Measurements from ENCODE around the gene C1R.

The C1R gene

GRCh38 chr12:7096006-7096932 lies 4.0 kb upstream of the C1R start:
- DNase-seq = no peak

- DNase-seq = no peak
Observed at GRCh38 chr12:7093892-7094291, 1.6 kb upstream of the C1R start.

- DNase-seq = no peak
Observed at GRCh38 chr12:7093486-7093885, 1.2 kb upstream of the C1R start.

GRCh38 chr12:7092986-7093460 lies 778 bp upstream of the C1R start:
- DNase-seq = no peak

DNA sequence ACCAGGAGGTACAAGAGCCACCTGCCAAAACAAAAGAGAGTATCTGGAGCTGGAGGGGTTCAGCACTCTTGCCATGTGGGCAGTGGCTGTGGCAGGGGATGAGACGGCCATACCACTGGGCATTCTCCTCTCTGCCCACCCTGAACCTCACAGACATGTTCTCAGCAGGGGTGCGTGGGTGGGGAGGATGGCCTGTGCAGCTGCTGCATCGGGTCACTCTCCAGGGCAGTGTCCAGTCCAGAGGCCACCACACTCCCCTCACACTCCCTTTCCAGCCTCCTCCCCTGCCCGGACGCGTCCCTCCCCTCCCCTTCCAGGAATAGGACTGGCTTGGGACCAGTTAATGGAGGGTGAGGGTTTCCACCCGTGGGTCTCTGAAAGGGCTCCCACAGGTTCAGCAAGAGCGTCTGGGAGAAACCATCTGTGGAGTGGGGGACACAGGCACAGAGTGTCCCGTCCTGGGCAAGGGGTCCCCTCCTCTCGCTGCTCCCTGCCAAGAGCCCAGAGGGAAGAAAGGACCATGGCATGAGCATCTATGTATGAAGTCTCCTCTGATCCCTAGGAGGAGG lies 501 bp downstream of the C1R start:
- DNase-seq = no peak

DNA sequence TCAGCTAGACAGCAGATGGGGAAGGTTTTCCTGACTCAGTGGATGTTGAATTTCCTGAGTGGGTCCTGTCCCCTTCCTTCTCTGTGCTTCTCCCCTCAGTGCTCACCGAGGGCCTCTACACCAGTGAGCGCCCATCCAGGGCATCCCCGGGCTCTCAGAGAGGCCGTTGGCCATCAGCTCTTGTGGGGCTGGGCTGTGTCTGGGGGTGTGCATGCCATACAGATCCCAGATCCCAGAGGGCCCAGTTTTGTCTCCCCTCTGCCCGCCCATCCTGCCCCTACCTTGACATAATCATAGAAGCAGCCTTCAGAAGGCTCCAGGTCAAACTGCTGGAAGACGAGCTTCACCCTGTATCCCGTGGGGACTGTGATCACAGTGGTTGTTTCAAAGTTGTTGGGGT lies 1.1 kb downstream of the C1R start:
- no peak for DNase-seq

DNA sequence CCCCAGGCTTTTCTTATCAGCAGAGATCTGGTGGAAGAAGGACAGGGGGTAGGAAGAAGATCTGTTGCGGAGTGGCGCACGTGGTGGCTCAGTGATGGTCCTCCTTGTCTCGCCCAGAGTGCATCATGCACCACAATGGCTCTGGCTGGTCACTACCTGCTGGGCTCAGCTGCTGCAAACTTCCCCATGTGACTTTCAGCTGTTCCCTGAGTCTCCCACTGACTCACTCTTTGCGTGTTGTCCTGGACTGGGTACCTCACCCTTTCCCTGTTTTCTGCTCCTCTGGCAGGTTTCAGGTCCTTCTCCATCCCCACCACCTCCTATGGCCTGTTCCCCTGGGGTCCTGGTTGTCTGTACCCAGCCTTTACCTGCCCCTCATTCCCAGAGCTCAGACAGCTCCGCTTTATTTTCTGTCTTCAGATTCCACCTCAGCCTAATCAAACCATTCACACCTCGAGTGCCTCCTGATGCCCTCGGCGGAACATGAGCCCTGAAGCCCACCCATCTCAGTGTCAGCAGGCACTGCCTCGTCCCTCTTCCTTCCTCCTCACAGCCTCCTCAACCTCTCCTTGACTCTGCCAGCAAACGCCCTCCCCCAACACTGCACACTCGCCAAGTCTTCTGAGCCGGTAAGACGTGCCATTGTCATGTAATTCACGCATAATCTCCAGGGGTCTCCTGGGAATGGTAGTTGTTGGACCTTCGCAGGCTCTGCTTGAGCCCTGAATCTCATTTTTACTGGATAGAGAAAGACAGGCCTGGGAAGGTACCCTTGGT lies 1.8 kb downstream of the C1R start:
- no peak for DNase-seq

DNA sequence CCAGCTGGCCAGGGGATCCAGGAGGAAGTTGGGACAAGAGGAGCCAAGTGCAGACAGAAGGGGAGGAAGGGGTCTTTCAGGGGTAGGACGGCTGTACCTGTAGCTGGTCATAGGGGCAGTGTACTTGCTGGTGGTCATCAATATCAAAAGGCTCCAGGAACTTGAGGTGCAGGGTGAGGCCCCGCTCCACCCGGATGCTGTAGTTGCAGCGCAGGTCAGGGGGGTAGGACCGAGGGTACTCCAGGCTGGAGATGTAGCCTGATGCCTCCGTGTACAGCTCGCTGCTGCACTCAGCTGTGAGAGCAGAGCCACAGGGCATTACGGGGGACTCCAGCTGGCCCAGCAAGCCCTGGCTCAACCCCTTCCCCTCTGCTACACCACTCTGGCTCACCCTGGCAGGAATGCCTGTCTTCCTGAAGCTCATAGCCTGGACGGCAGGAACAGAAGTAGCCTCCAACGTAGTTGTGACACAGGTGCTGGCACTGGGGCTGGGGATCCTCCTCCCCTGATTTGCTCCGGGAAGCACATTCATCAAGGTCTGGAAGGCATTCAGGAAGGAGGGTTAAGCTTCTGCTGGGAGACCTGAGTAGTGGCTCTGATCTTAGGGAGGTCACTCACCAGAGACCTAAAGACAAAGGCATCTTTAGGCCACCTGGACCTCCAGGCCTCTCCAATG lies 2.9 kb downstream of the C1R start:
- no peak for DNase-seq

DNA sequence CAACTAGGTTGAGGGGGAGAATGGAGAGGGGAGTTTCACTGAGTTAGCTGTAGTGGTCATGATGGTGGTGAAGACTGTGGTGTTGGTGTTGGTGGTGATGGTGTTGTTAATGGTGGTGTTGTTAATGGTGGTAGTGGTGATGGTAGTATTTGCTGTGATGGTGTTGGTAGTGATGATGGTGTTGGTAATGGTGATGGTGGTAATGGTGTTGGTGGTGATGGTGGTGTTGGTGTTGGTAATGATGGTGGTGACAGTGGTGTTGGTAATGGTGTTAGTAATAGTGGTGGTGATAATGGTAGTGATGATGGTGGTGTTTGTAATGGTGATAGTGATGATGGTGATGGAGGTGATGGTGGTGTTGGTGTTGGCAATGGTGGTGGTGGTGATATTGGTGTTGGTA lies 9.1 kb downstream of the C1R start:
- no peak for DNase-seq

DNA sequence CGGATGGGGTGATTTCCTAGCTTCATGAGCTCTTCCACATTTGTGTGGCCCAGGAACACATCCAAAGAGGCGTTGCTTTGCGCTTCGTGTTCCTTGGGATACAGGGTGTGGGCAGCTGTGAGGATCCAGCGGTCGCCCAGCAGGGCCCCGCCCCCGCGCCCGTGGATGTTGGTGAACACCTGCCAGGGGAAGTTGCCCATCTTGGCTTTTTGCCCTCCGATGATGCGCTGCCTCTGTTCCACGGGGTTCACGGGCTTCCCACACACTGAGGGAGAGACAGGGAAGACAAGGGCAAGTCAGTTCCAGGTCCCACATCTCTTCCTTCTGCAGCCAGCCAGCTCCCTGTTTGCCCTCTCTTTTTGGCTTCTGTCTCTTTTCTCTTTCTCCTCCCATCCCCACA lies 11.2 kb downstream of the C1R start:
- DNase-seq = no peak

DNA sequence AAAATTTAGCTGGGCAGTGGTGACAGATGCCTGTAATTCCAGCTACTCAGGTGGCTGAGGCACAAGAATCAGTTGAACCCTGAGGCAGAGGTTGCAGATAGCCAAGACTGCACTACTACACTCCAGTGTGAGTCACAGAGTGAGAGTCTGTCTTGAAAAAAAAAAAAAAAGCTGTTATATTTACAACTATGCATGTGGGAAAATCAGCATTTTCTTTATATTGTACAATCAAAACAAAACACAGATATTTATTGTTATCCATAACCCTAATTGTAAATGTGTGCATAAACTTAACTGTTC lies 12.5 kb downstream of the C1R start:
- no peak for DNase-seq

DNA sequence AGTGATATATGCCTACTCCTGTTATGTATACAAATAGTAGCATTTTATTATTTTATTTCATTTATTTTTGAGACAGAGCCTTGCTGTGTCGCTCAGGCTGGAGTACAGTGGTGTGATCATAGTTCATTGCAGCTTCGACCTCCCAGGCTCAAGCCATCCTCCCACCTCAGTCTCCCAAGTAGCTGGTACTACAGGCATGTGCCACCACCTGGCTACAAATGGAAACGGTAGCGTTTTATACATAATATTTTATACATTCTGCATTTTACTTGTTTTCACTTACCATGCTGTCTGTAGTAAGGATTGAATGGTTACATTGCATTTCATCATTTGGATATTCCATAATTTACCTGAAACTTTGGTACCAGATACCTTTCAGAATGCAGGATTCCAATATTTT lies 14.1 kb downstream of the C1R start:
- no peak for DNase-seq

- no peak for DNase-seq
Observed at GRCh38 chr12:7076493-7076892, 15.8 kb downstream of the C1R start.

GRCh38 chr12:7075939-7076338 lies 16.3 kb downstream of the C1R start:
- DNase-seq = no peak

- DNase-seq = peak in 1 of 2 donors; percentile 5
Observed at GRCh38 chr12:7075518-7075917, 16.7 kb downstream of the C1R start.

GRCh38 chr12:7073946-7074345 lies 18.3 kb downstream of the C1R start:
- peak in 1 of 2 donors; percentile 59 for DNase-seq

- no peak for DNase-seq
Observed at GRCh38 chr12:7072554-7072953, 19.7 kb downstream of the C1R start.

DNA sequence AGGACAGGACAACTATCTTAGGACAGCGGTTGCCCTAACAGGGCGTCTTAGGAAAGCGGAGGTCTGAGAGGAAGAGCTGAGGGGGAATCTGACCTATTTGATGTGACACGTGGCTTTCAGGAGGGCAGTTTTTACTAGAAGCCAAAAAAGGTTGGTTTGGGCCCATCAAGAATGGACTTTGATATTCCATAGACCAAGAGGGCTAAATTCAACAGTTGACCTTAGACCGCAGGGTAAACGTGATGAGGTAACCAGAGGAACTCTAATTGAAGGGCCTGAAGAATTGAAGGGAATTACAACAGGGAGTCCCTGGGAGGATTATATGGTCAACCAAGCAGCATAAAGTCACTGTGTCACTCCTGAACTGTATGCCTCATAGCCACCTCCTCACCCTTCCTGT lies 20.2 kb downstream of the C1R start:
- DNase-seq = no peak

DNA sequence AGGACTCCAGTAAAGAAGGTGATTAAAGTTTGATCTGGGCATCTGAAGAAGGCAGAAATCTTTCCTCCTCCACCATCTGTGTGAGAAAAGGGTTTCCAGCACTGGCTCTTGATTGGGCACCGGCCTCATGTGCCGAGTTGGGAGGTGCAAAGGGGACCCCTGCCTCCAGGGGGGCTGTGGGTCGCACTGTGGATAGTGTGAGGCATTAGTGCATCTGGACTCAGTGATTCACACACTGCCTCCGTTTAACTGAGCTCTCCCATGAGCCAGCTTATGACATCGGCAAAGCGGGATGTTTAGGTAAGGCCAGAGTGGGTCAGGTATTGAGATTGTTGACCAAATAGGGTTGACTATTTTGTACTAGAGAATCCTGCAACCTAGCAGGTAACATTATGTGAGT lies 22.9 kb downstream of the C1R start:
- no peak for DNase-seq

DNA sequence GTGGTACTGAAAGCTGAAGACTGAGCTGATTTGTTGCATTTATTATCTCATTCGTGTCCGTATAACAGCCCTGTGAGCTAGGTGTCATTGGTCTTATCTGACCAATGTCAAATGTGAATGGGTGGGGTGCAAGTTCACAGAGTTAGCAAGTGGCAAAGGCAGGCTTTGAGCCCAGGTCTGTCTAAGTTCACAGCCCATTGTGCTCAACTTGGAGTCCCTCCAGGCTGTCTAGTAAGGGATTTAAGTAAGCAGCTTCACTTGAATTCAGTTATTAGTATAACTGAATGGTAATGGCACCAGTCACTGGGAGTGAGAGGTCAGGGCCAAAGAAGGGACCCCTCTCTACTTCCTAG lies 23.3 kb downstream of the C1R start:
- DNase-seq = no peak

DNA sequence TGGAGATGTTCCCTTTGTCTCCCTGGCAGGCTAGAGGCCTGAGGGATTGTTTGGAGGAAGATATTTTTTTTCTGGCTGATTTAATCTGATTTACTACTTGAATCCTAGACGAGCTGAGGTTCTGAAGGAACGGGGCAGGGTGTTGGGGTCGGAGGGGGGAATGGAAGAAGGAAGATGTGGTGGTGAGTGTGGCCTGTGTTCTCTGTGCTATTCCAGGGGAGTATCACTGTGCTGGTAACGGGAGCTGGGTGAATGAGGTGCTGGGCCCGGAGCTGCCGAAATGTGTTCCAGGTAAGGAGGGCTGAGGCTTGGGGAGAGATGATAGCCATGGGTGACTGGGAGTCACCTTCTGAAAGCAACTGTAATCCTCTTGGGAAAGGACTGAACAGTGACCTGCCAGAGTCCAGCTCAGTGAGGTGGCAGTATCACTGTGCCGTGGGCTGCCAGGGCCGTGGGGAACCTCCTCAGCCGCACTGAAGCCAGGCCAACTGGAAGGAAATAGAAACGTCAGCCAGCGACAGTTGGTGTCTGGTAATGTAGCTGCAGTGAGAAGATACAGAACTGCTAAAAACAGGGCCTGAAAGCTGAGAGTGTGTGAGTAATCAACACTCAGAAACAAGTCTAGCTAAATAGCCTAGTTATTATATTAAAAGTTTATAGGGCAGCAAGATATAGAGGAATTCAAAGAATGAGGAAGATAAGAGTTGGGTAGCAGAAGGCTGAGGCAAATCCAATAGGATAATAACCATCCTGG lies 23.8 kb downstream of the C1R start:
- peak in 1 of 2 donors; percentile 85 for DNase-seq

DNA sequence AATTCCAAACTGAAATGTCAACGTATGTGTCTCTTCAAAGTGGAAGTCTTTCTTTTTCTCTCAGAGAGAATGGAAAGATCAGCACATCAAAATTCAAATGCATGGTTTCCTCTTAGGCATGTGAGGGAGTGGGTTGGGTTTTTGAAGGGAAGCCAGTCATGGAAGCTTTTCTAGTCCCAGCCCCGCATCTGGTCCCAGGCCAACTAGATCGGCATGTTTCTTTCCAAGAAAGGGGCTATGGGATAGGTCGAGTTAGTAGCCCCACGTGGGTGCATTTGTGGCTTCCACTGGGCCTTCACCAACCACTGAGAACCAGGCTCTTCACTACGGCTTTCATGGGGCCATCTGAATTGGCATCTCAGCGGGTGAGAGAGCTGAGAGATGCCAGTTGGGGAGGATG lies 25.1 kb downstream of the C1R start:
- no peak for DNase-seq

GRCh38 chr12:7066596-7066995 lies 25.6 kb downstream of the C1R start:
- no peak for DNase-seq

Data from bone marrow (tissue), 2 donors.